Kidney tubule cell (primary cell): ENCODE data around the gene BICD1.
A peak's percentile ranks its signal among the peaks of the same experiment; 100 is the strongest.
"Not testable (repeated sequence)": the region's sequence is repeated elsewhere in the genome, so short reads cannot be mapped to it uniquely, and the experiment has no call there.

Source experiments
- DNase-seq: peaks from one replicate; pipeline ENCODE4 v3.0.0-alpha.2; 2018; ENCODE audit warnings: low spot score

The BICD1 gene

DNA sequence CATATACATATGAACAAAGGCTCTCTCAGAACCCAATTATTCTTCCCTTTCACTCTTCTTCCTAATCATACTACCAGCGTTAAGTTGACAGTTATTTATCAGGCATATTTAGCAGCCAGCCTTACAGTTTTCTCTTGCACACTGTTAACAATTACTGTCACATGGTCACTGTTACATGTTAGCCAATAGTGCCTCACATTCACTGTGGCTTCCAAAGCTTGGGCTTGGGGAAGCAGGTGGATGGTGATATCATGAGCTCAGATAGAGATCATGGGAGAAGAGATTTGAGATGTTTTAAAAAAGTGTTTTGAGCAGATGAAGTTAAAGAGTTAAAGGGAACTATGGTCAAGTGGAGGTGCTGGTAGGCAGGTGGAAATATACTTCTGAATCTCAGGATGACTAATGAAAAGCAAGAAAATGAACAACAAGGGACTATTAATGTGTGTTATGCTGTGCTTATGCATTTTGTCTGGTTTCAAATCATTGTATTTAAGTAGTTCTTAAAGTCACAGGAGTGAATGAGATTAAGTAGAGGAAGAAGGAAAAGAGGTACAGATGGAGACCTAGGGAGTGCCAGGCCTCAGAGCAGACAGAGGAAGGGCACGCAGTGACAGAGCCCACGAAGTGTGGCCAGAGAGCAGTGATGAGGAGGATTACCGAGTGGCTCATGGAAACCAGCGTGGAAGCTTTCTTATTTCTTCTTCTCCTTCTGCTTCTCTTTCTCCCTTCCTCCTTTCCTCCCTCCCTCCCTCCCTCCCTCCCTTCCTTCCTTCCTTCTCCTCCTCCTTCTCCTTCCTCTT is 39.6 kb downstream of the BICD1 start:
- peak; percentile 9 for DNase-seq

DNA sequence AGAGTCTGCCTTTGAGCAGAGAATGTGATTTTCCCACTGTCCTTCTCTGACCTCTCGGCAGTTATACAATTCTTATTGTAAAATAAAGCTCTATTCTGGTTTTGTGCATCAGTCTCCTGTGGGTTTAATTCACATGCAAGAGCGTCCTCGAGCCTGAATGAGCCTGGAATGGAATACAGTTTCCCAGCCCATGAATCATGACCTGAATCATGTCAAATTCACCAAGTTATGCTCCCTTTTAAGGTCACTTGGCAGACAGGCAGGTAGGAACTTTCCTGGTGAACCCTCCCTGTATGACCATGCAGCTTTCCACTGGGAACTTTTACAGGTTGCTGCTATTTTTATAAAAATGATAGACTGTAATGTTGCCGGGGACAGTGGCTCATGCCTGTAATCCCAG is 41.7 kb downstream of the BICD1 start:
- DNase-seq = peak; percentile 93

DNA sequence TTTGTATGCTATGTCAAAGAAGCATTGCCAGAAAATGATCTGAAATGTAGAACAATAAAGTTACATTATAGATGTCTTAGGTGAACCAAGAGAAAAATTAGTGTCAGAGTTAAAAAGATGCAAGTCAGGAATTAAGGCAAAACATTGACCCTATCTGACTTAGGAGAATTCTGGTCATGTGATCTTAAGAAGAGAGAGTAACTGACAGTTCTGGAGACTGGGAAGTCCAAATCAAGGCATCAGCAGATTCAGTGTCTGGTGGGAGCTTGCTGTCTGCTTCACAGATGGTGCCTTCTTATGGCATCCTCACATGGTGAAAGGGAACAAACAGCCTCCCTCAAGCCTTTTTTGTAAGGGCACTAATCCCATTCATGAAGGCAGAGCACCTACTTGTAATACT is 42.8 kb downstream of the BICD1 start:
- no peak for DNase-seq

DNA sequence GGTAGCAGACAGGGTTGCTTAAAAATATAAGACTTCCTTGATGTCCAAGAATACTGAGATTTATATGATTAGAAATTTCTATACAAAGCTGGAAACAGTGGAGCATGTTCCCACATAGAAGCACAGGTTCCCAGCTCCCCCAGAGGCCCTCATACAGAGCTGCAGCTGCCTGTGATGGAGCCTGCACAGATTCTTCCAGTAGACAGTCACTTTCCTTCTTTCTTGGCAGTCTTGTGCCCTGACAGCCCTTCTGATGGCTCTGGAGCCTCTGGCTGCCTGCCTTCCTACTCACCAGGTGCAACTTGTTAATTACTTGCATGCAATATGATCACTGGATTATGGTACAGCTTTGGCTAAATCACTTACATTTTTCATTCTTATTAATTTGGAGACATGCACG is 44.4 kb downstream of the BICD1 start:
- no peak for DNase-seq

DNA sequence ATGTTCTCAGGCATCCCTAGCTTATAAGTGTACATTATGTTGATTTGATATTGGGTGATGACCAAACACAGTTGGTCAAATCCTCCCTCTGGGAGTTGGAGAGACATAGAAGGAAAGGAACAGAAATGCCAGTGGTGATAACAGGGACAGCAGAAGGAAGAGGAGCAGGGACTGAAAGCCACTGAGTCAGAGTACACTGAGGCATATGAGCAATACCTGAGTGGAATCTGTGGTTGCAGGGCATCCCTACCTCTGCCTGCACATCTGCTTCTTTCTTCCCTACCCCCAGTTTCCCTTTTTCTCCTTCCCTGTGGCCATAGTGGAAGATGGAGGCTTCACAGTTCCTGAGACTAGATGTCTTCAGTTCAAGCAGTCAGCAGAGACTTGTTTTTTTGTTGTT is 44.9 kb downstream of the BICD1 start:
- peak; percentile 57 for DNase-seq

DNA sequence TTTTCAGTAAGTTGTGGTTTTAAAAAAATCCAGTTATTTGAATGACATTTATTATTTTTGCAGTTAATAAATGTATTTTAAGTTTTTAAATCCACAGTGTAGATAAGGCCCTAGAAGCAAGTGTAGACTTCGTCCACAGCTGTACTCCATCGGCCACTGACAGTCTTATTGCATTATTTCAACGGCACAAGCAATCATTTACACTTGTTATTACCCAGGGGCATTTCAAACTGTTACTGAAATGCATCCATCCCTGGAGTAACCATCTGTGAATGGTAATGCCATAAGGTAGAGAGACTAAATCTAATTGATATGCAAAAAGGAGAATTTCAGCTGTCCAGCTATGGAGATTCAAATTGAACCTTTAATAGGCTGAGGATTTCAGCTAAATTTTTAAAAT is 48.4 kb downstream of the BICD1 start:
- no peak for DNase-seq

DNA sequence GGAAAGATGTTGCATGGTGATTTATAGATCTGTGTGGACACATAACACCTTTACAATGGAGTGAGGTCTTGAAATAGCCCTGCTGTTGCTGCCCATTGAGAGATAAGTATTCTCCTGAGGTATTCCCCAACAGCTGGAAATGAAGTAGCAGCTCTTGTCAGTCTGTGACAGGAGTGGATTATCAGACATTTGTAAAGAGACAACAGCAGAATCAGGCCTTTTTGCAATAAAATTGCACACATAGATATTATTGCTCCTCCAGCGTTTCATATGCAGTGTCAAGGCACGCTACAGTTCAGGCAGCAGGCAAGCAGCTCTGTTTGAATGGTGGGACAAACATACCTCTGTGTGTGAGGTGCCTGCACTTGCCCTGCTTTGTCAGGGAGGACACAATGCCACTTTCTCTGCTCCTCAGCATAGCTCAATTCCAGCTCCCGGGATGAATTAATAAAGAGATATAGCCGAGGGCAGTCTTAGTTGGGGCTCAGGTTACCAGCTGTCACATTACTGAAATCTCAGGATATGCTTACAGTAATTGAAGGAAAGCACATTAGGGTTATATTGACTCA is 49.4 kb downstream of the BICD1 start:
- DNase-seq = no peak

DNA sequence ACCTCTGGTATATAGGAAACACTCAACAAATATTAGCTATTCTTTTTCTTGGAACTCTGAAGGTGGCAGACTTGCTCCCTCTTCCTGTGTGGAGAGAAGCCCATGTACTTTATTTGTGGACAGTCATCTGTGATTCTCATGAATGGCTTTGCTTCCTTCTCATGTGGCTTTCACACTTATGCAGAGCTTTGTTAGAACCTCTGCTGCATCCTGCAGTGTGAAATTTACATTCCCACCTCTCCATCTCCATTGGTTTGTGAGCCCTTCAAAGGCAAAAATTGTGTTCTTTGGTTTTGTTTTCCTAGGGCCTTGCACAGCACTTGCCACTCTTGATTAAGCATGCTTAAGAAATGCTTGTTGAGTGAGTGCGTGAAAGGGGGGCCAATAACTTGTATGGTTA is 51.9 kb downstream of the BICD1 start:
- no peak for DNase-seq

DNA sequence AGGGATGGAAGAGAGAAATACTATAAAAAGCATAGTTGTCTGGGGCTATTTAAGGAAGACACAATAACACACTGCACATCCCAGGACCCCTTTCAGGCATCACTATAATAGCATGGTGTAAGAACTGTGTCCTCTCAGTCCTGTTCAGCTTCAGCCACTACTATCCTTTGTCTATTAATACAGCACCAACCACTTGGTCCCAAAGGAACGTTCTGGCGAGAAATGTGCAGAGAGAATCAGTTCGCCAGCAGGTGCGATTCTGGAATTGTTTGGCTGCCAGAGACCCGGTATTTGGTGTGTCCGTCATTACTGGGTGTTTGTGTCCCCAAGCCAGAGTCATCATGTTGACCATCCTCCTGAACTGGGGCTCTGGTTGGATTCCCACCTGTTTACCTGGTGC is 52.7 kb downstream of the BICD1 start:
- DNase-seq = no peak

DNA sequence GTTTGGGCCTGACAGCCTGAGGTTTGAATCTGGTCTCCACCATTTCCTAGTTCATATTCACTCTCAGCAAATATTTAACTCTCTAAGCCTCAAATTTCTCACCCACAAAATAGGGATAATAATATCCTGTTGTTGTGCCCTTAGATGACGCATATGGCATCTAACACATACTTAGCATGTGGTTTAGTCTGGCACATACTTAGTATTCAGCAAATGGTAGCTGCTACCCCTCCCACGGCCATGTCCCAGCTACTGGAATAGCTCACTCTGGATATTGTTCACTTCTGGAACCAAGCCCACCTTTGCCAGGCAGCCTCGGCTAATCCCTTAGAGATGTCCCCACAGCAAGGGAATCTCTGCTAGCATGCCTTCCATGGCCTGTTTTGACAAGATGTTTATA is 53.3 kb downstream of the BICD1 start:
- no peak for DNase-seq

DNA sequence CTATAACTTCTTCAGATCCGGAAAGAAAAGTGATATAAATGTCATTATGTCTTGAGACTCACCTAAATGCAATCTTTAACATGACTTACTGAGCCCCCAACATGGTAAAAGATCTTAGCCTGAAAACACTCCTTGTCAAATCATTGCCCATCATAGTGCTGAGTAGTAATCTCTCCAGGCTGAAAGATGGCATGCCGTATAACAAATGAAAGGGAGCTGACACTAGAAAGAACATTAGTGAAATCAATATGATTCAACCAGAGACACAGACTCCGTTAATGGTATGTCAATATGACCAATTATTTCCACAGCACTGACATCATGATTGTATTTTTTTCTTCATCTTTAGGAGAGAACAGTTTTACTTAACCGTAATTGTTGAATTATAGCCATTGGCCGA is 54.4 kb downstream of the BICD1 start:
- DNase-seq = no peak

DNA sequence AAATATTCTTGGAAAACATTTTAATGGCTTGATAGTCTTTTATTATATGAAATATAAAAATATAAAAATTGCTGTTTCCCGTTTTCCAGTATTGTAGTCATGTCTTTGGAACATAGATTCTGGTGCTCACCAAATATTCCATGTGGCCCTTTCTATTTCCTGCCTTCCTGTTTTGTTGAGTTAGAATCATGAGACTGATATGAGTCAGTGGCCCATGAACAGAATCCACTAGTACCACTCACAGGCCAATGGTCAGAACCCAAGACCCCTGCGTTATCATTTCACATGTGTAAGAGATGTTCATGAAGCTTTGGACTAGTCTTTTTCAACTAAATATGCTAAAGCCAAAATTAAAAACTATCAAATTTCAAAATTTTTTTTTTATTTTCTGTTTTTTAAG is 56.9 kb downstream of the BICD1 start:
- peak; percentile 27 for DNase-seq

DNA sequence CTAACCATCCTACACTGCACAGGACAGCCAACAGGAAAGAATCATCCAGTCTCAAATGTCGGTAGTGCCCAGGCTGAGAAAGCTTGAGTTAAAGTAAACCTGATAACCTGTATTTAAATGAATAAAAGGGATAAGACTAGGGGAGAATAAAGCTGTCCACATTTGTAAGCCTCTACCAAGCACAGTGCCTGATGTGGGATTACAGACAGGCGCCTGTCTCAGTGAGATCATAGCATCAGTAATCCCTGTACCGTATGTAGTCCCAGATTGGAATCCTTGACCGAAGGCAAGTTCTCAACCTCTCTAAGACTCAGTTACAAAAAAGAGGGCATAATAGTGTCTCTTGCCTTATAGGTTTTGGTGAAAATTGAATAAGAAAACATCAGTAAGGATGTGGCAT is 59.9 kb downstream of the BICD1 start:
- no peak for DNase-seq

DNA sequence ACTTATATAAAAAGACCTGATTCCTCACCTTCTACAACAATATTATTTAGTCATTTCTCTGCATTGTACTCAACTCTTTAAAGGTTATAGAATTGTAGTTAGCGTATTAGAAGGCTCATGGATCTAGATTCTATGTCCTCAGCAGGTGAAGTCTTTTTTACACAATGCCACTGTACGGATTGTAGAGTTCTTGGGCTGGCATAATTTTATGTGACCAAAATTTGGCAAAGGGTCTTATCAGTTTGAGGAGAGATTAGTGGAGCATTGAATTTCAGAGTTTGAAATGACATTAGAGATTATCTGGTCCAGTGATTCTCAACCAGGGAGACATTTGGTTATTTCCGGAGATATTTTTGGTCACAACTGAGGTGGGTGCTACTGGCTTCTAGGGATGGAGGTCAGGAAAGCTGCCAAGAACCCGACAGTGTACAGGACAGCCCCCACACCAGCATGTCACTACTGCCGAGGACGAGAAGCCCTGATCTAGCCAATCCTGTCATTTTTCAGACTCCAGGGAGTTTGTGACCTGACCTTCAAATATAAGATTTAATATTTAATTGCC is 63.9 kb downstream of the BICD1 start:
- peak; percentile 20 for DNase-seq

DNA sequence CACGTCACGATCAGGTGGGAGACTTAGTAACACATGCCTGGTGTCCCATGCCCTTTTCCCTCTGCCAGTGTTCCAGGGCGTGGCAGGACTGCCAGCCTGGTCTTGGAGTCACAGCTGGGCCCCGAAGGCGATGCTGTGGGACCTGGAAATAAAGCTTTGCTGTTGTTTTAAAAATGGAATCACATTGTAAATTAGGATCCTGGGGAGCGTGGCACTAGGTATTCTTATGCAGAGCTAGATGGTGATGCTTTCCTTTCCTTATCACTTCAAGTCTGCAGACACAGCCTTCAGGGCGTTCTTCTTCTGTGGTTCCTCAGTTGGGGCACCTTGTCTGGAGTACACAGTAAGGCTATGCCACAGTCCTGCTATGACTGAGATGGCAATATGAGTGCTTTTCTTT is 64.6 kb downstream of the BICD1 start:
- no peak for DNase-seq

DNA sequence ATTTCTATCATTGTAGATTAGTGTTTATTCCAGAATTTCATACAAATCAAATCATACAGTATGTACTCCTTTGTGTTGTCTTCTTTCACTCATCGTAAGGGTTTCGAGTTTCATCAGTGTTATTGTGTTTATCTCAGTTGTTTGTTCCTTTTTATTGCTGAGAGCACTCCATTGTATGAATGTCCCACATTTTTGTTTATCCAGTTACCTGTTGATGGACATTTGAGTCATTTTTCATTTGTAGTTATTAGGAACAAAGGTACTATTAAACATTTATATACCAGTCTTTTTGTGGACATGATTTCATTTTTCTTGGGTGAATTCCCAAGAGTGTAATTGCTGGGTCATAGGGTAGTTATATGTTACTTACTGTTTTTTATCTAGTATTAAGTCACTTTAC is 70.0 kb downstream of the BICD1 start:
- DNase-seq = no peak

DNA sequence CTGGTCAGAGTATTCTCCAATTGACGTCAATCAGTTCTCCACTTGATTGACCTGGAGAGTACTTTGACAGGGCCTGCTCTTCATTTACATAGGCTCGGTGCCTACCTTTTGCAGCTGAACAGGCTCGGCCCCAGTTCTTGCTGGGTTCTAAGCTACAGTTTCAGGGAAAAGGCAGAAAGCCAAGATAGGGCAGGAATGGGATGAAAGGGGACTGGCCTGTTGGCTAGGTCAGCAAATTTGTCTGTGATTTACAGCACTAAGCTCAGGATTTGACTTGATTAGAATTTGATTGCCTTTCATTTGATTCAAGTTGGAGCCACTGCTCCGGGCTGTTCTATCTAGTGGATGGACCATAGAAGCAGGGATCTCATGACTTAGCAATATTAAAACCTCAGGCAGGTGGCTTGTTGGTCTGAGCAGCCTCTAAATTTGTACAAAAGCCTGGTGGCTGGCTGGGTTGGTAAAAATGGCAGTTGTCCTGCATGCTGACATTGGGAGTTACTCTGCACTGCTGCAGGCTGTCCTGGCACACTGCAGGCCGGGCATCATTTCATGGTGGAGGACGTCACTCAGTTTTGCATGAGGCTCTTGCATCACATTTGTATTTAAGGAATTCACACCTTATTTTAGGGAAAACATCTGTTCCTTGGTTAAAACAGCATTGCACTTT is 71.8 kb downstream of the BICD1 start:
- no peak for DNase-seq

DNA sequence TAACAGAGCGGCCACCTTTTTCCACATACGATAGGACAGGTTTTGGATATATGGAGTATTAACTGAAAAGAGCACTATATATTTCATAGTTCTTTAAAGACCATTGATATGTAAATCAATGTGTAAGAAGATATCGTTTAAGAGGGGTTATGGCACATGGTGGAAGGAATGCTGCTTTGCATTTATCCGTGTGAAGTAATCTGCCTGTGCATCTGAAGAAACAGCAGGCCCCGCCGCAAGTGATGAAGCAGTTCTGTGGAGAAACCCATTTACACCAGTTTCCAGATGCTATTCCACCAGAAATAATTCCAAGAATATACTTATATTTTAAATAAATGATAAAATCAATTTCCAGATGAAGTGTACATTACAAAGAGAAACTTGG is 72.4 kb downstream of the BICD1 start:
- DNase-seq = no peak

DNA sequence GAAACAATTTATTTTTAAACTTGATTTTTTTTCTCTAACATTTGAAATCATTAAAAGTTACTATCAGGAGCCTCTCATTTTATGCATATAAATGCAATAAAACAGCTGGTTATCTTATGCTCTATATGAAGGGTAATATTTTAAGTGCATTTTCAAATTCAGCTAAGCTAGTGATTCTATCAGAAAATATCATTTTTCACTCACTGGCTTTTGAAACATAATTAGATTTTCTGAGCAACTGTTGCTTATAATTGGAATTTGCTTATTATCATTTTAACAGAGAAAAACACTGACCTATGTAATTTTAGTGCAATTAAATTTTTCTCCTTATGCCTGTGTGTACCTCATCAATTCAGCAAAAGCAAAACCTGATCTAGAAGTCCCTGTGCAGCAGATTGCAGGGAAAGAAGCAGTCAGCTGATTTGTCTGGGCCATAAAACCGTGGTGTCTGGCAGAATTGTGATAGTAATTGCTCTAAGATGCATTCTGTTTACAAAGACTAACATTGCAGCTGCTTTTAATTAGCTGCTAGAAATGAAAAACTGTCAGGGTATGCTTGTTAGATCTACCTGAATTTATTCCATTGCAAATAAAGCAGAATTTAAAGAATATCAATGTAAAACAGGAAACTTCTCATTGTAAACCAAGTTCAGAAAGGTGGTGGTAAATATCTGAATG is 75.0 kb downstream of the BICD1 start:
- DNase-seq = no peak

DNA sequence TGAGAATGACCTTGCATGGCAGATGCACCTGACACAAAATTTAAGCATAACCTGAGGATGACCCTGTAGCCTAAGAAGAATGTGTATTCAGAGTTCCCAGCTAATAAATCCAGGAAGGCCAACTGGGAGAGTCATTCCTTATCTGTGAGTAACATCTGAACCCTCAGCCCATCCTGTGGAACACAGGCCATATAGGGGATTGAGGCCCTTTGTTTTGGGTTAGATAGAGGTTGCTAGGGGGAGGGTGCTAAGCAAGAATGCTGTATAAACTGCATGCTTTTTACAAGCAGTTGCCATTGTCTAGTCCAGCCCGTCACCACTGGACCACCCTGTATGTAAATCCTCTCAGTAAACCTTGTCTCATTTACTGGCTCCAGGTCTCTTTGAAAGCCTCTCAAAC is 77.0 kb downstream of the BICD1 start:
- peak; percentile 69 for DNase-seq

DNA sequence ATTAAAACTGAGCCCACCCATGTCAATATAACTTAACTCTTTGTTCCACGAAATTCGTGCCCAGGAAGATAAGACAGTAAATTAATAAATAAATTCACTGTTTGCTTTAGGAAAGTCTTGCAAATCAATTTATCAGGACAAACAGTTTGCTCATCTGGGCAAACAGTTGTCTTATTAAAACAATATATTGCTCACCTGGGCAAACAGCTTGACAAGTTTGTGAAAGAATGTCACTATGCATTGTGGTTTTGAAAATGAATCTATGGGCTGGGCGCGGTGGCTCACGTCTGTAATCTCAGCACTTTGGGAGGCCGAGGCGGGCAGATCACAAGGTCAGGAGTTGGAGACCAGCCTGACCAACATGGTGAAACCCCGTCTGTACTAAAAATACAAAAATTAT is 80.5 kb downstream of the BICD1 start:
- not testable (repeated sequence) for DNase-seq

DNA sequence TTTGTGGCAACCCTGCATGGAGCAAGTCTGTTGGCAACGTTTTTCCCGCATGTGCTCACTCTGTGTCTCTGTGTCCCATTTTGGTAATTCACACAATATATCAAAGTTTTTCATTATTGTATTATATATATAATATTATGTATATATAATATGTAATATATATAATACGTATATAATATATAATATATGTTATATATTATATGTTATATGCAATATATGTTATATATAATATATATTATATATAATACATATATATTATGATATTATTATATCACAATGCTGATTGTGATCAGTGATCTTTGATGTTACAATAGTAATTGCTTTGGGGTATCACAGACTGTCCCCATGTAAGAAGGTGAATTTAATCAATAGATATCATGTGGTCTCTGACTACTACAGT is 84.8 kb downstream of the BICD1 start:
- no peak for DNase-seq
